ENCODE data around the gene EFNA4. TPM values are rescaled to one million over a fixed set of nuclear protein-coding genes. Genes with fewer than 3 reads are reported as not detected.

The EFNA4 gene
- total RNA-seq, 1 experiment from 2014 or later = 36.7 TPM

DNA sequence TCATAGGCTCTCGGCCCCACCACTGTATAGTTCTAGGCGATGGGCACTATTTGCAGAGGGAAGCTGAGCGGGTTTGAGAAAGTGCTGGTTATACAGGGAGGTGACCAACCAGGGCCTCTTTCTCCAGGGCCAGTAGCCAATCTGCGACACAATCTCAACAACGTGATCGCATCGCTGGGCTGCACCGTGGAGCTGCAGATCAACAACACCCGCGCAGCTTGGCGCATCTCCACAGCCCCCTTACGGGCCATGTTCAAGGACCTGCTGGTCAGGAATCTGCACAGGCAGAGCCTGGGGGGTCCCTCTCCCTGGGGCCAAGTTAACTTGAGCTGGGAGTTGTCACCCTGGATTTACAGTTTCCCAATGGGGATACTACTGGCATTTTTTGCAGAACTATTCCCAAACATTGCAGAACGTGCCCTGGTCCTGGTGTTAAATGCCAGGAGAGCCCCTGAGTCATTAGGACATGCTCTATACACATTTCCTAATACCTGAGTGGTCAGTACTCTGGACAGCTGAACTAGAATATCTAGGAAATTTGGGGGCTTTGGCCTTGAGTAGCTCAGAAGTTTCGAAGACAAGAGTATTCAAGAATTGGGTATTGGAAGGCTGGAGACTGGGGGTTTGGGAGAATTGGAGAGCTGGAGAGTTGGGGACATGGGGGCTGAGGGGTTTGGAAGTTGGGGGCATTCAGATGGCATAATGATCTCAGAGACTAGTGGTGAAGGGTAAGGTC lies 23.0 kb upstream of the EFNA4 start:
- ChIA-PET CTCF (no interaction called here), POLR2A (ENCODE audit: unreplicated experiment) (no interaction called here)
- H2AFZ ChIP-seq (ENCODE audit: low read length) = no peak overlapping the region
- TF ChIP-seq EZH2 (IDR thresholded peaks at IDR 0.05; ENCODE audit: low read length, unreplicated experiment) (no peak), EZH2phosphoT487 (IDR thresholded peaks at IDR 0.05; ENCODE audit: borderline replicate concordance, low read length) (no peak)
- TF ChIP-seq, protein P1, sequence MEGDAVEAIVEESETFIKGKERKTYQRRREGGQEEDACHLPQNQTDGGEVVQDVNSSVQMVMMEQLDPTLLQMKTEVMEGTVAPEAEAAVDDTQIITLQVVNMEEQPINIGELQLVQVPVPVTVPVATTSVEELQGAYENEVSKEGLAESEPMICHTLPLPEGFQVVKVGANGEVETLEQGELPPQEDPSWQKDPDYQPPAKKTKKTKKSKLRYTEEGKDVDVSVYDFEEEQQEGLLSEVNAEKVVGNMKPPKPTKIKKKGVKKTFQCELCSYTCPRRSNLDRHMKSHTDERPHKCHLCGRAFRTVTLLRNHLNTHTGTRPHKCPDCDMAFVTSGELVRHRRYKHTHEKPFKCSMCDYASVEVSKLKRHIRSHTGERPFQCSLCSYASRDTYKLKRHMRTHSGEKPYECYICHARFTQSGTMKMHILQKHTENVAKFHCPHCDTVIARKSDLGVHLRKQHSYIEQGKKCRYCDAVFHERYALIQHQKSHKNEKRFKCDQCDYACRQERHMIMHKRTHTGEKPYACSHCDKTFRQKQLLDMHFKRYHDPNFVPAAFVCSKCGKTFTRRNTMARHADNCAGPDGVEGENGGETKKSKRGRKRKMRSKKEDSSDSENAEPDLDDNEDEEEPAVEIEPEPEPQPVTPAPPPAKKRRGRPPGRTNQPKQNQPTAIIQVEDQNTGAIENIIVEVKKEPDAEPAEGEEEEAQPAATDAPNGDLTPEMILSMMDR (conservative IDR thresholded peaks at IDR 0.05; ENCODE audit: low read depth, low read length) = no peak
- no peak overlapping the region for H3K9ac ChIP-seq (ENCODE audit: low read length)
- no peaks in the 10 kb centered on the region for H3K27me3 ChIP-seq (ENCODE audit: low read length)
- no peak overlapping the region for H3K4me3 ChIP-seq (ENCODE audit: low read length)
- no peak overlapping the region for H3K27ac ChIP-seq (ENCODE audit: low read length)
- no peak overlapping the region for H3K4me2 ChIP-seq (ENCODE audit: low read length)
- intact Hi-C loops (cut with micrococcal nuclease) = no loop called here
- no peaks in the 10 kb centered on the region for H3F3A ChIP-seq (ENCODE audit: low read length, unreplicated experiment)
- H3K36me3 ChIP-seq (ENCODE audit: low read depth, low read length) = no peaks in the 10 kb centered on the region
- no peaks in the 10 kb centered on the region for H3K9me3 ChIP-seq (ENCODE audit: low read length)
- ATAC-seq (no peak), DNase-seq (no peak)
- H3K4me1 ChIP-seq (ENCODE audit: insufficient read depth, low read length) = peaks cover 29% of the 10 kb centered on the region
- no peaks in the 10 kb centered on the region for H3K9me2 ChIP-seq (replicated peaks; ENCODE audit: low read length)
- no peaks in the 10 kb centered on the region for H4K20me1 ChIP-seq (ENCODE audit: low read length)
- H3K79me2 ChIP-seq (ENCODE audit: low read length) = no peaks in the 10 kb centered on the region
- no TSS peak for BruUV-seq (replicated peaks)

DNA sequence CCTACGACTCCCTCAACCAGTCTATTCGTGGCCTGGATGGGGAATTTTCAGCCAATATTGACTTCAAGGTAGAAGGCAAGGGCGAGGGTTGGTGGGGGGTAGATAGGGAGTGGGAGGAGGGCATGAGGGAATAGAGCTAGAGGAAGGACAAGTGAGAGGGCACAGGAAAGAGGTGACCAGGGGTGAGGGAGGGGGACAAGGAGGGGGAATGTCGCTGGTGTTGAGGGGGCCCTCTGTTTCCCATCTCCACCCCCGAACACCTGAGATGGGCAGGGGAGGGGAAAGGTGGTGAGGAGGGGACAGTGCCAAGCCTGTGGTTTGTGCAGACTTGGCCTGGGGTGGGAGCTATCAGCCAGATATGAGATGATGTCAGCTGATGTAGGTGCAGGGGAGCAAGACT lies 20.8 kb upstream of the EFNA4 start:
- no peak overlapping the region for H3K4me2 ChIP-seq (ENCODE audit: low read length)
- no peak overlapping the region for H2AFZ ChIP-seq (ENCODE audit: low read length)
- H3K27me3 ChIP-seq (ENCODE audit: low read length) = no peaks in the 10 kb centered on the region
- ATAC-seq (no peak), DNase-seq (no peak)
- no peak overlapping the region for H3K27ac ChIP-seq (ENCODE audit: low read length)
- intact Hi-C loops (cut with micrococcal nuclease) = no loop called here
- TF ChIP-seq EZH2phosphoT487 (IDR thresholded peaks at IDR 0.05; ENCODE audit: borderline replicate concordance, low read length) (no peak), EZH2 (IDR thresholded peaks at IDR 0.05; ENCODE audit: low read length, unreplicated experiment) (no peak)
- TF ChIP-seq, protein P1 (conservative IDR thresholded peaks at IDR 0.05; ENCODE audit: low read depth, low read length) = no peak
- no peaks in the 10 kb centered on the region for H3K9me3 ChIP-seq (ENCODE audit: low read length)
- no TSS peak for BruUV-seq (replicated peaks)
- H3K79me2 ChIP-seq (ENCODE audit: low read length) = no peaks in the 10 kb centered on the region
- ChIA-PET CTCF (interaction anchor here (0.7 kb wide), 1 partner anchor 42 kb away, joined by 14 read pairs; no protein-coding TSS in a partner anchor), POLR2A (ENCODE audit: unreplicated experiment) (no interaction called here)
- H3F3A ChIP-seq (ENCODE audit: low read length, unreplicated experiment) = no peaks in the 10 kb centered on the region
- H3K9me2 ChIP-seq (replicated peaks; ENCODE audit: low read length) = no peaks in the 10 kb centered on the region
- H3K9ac ChIP-seq (ENCODE audit: low read length) = no peak overlapping the region
- no peaks in the 10 kb centered on the region for H4K20me1 ChIP-seq (ENCODE audit: low read length)
- peaks cover 33% of the 10 kb centered on the region for H3K4me1 ChIP-seq (ENCODE audit: insufficient read depth, low read length)
- no peaks in the 10 kb centered on the region for H3K36me3 ChIP-seq (ENCODE audit: low read depth, low read length)
- H3K4me3 ChIP-seq (ENCODE audit: low read length) = no peak overlapping the region

DNA sequence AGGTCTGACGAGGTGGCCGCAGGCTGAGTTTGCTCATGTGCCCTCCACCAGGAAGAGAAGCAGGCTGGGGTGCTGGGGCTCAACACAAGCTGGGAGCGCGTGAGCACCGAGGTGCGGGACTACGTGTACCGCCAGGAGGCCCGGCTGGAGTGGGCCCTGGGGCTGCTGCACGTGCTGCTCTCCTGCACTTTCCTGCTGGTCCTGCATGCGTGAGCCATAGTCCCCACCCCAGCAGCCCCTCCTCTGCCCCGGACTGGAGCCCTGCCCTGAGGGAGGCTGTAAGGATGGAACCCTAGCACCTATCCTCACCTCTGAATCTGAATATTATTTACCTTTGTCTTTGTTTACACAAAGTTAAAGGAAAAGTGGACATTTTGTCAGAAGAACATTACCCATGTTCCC lies 20.2 kb upstream of the EFNA4 start:
- Histone ChIP-seq H3K4me2 (ENCODE audit: low read length) (no peak overlapping the region), H3K4me3 (ENCODE audit: low read length) (no peak overlapping the region), H3K9me3 (ENCODE audit: low read length) (no peaks in the 10 kb centered on the region), H4K20me1 (ENCODE audit: low read length) (no peaks in the 10 kb centered on the region), H3K9ac (ENCODE audit: low read length) (no peak overlapping the region), H3K9me2 (replicated peaks; ENCODE audit: low read length) (no peaks in the 10 kb centered on the region), H3K27me3 (ENCODE audit: low read length) (no peaks in the 10 kb centered on the region), H3K79me2 (ENCODE audit: low read length) (no peaks in the 10 kb centered on the region), H3K27ac (ENCODE audit: low read length) (no peak overlapping the region), H3F3A (ENCODE audit: low read length, unreplicated experiment) (no peaks in the 10 kb centered on the region), H2AFZ (ENCODE audit: low read length) (no peak overlapping the region), H3K4me1 (ENCODE audit: insufficient read depth, low read length) (peaks cover 28% of the 10 kb centered on the region), H3K36me3 (ENCODE audit: low read depth, low read length) (no peaks in the 10 kb centered on the region)
- no peak for DNase-seq
- TF ChIP-seq EZH2phosphoT487 (IDR thresholded peaks at IDR 0.05; ENCODE audit: borderline replicate concordance, low read length) (no peak), EZH2 (IDR thresholded peaks at IDR 0.05; ENCODE audit: low read length, unreplicated experiment) (no peak)
- TF ChIP-seq, protein P1 (conservative IDR thresholded peaks at IDR 0.05; ENCODE audit: low read depth, low read length) = no peak
- BruUV-seq (replicated peaks) = no TSS peak
- POLR2A ChIA-PET (ENCODE audit: unreplicated experiment) = no interaction called here
- intact Hi-C loops (cut with micrococcal nuclease) = no loop called here
- CTCF ChIA-PET = interaction anchor here (2.3 kb wide), 1 partner anchor 42 kb away, joined by 27 read pairs; no protein-coding TSS in a partner anchor
- ATAC-seq = no peak

Data from PC-3 (cell line).